ENCODE measurements around the gene OTOGL. TPM values are rescaled to one million over a fixed set of nuclear protein-coding genes. Genes with fewer than 3 reads are reported as not detected.

The OTOGL gene
- polyA plus RNA-seq, 1 donor from 2014 or later: 0.33 TPM

DNA sequence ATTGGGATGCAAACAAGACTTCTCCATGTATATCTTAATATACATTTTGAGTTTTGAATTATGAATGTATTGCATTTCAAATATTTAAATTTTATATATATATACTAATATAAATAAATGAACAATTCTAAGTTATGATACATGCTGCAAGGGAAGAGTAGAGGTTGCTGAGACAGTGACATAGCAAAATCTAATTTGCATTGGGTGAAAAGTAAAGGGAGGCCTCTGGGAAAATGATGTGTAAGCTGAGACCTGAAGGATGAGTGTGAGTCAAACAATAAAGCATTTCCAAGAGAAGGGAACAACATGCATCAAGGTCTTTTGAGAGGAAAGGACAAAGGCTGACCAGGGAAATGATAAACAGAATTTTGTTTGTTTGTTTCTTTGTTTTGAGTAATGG is 281.8 kb downstream of the OTOGL start:
- Histone ChIP-seq H3K4me3 (ENCODE audit: low read length) (no peak overlapping the region), H4K20me1 (ENCODE audit: insufficient read depth) (no peaks in the 10 kb centered on the region), H3F3A (ENCODE audit: insufficient read depth, low read length, poor library complexity, severe bottlenecking) (no peaks in the 10 kb centered on the region), H3K9me2 (ENCODE audit: insufficient read depth, low read length) (no peaks in the 10 kb centered on the region), H3K79me2 (replicated peaks; ENCODE audit: insufficient read depth, low read length) (no peaks in the 10 kb centered on the region), H3K27ac (ENCODE audit: low read length) (no peak overlapping the region), H3K4me2 (ENCODE audit: low read length) (no peak overlapping the region), H3K36me3 (ENCODE audit: insufficient read depth, low read length) (no peaks in the 10 kb centered on the region), H3K27me3 (ENCODE audit: insufficient read depth, low read depth, low read length) (no peaks in the 10 kb centered on the region), H3K9me3 (ENCODE audit: low read length) (no peaks in the 10 kb centered on the region), H3K9ac (ENCODE audit: low read length) (no peak overlapping the region), H2AFZ (ENCODE audit: low read depth, low read length) (no peak overlapping the region)
- TF ChIP-seq SMC3 (conservative IDR thresholded peaks at IDR 0.05; ENCODE audit: poor library complexity) (no peak), CTCF (IDR thresholded peaks at IDR 0.05; ENCODE audit: poor library complexity, severe bottlenecking) (no peak), MXI1 (conservative IDR thresholded peaks at IDR 0.05; ENCODE audit: poor library complexity, severe bottlenecking) (no peak), EP300 (conservative IDR thresholded peaks at IDR 0.05; ENCODE audit: poor library complexity, severe bottlenecking) (no peak)
- TF ChIP-seq, protein P1, sequence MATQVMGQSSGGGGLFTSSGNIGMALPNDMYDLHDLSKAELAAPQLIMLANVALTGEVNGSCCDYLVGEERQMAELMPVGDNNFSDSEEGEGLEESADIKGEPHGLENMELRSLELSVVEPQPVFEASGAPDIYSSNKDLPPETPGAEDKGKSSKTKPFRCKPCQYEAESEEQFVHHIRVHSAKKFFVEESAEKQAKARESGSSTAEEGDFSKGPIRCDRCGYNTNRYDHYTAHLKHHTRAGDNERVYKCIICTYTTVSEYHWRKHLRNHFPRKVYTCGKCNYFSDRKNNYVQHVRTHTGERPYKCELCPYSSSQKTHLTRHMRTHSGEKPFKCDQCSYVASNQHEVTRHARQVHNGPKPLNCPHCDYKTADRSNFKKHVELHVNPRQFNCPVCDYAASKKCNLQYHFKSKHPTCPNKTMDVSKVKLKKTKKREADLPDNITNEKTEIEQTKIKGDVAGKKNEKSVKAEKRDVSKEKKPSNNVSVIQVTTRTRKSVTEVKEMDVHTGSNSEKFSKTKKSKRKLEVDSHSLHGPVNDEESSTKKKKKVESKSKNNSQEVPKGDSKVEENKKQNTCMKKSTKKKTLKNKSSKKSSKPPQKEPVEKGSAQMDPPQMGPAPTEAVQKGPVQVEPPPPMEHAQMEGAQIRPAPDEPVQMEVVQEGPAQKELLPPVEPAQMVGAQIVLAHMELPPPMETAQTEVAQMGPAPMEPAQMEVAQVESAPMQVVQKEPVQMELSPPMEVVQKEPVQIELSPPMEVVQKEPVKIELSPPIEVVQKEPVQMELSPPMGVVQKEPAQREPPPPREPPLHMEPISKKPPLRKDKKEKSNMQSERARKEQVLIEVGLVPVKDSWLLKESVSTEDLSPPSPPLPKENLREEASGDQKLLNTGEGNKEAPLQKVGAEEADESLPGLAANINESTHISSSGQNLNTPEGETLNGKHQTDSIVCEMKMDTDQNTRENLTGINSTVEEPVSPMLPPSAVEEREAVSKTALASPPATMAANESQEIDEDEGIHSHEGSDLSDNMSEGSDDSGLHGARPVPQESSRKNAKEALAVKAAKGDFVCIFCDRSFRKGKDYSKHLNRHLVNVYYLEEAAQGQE (IDR thresholded peaks at IDR 0.05; ENCODE audit: borderline replicate concordance): no peak

- H3K79me2 ChIP-seq (replicated peaks; ENCODE audit: insufficient read depth, low read length): no peaks in the 10 kb centered on the region
- H3K36me3 ChIP-seq (ENCODE audit: insufficient read depth, low read length): no peaks in the 10 kb centered on the region
- H3K4me3 ChIP-seq (ENCODE audit: low read length): no peak overlapping the region
- H2AFZ ChIP-seq (ENCODE audit: low read depth, low read length): no peak overlapping the region
- no peak overlapping the region for H3K4me2 ChIP-seq (ENCODE audit: low read length)
- no peaks in the 10 kb centered on the region for H4K20me1 ChIP-seq (ENCODE audit: insufficient read depth)
- no peak overlapping the region for H3K27ac ChIP-seq (ENCODE audit: low read length)
- H3K27me3 ChIP-seq (ENCODE audit: insufficient read depth, low read depth, low read length): no peaks in the 10 kb centered on the region
- H3K9me2 ChIP-seq (ENCODE audit: insufficient read depth, low read length): no peaks in the 10 kb centered on the region
- H3F3A ChIP-seq (ENCODE audit: insufficient read depth, low read length, poor library complexity, severe bottlenecking): no peaks in the 10 kb centered on the region
- no peak overlapping the region for H3K9ac ChIP-seq (ENCODE audit: low read length)
- TF ChIP-seq POLR2AphosphoS5 (IDR thresholded peaks at IDR 0.05): no peak
- no peak for TF ChIP-seq CTCF (IDR thresholded peaks at IDR 0.05; ENCODE audit: poor library complexity, severe bottlenecking)
- TF ChIP-seq EP300 (conservative IDR thresholded peaks at IDR 0.05; ENCODE audit: poor library complexity, severe bottlenecking): no peak
- TF ChIP-seq, protein P1 (IDR thresholded peaks at IDR 0.05; ENCODE audit: borderline replicate concordance): no peak
- TF ChIP-seq RAD21 (conservative IDR thresholded peaks at IDR 0.05): no peak
- no peak for TF ChIP-seq TAF1 (IDR thresholded peaks at IDR 0.05; ENCODE audit: low read depth)
- TF ChIP-seq SMC3 (conservative IDR thresholded peaks at IDR 0.05; ENCODE audit: poor library complexity): no peak
- TF ChIP-seq MXI1 (conservative IDR thresholded peaks at IDR 0.05; ENCODE audit: poor library complexity, severe bottlenecking): no peak
- TF ChIP-seq EZH2 (IDR thresholded peaks at IDR 0.05; ENCODE audit: borderline replicate concordance, insufficient read depth, low read length, poor library complexity, severe bottlenecking): no peak
- H3K9me3 ChIP-seq (ENCODE audit: low read length): no peaks in the 10 kb centered on the region
These were observed 282.9 kb downstream of the OTOGL start for GRCh38 chr12:80382254-80382653.

All from neural cell (in vitro differentiated cells).